Measurements from ENCODE around the gene ZFYVE9. TPM values are rescaled to one million over a fixed set of nuclear protein-coding genes. Genes with fewer than 3 reads are reported as not detected.
A peak's percentile ranks its signal among the peaks of the same experiment; 100 is the strongest.

ZFYVE9 gene
- total RNA-seq, 1 experiment from 2014 or later, result 19.6 TPM

- no peak for ATAC-seq
- H3K27ac Mint-ChIP-seq, result peak overlapping the region; percentile 17; the same call in 1 of the 2 replicates
- peaks cover 12% of the 10 kb centered on the region for H3K4me1 Mint-ChIP-seq
- H3K9me3 Mint-ChIP-seq, result no peaks in the 10 kb centered on the region; the same call in 1 of the 2 replicates
- peaks cover 3% of the 10 kb centered on the region; the same call in 1 of the 2 replicates for H3K36me3 Mint-ChIP-seq
- POLR2A ChIA-PET, result interaction anchor here (0.6 kb wide), 1 partner anchor 513 kb away, joined by 3 read pairs; no protein-coding TSS in a partner anchor
- TF ChIP-seq, protein P1, sequence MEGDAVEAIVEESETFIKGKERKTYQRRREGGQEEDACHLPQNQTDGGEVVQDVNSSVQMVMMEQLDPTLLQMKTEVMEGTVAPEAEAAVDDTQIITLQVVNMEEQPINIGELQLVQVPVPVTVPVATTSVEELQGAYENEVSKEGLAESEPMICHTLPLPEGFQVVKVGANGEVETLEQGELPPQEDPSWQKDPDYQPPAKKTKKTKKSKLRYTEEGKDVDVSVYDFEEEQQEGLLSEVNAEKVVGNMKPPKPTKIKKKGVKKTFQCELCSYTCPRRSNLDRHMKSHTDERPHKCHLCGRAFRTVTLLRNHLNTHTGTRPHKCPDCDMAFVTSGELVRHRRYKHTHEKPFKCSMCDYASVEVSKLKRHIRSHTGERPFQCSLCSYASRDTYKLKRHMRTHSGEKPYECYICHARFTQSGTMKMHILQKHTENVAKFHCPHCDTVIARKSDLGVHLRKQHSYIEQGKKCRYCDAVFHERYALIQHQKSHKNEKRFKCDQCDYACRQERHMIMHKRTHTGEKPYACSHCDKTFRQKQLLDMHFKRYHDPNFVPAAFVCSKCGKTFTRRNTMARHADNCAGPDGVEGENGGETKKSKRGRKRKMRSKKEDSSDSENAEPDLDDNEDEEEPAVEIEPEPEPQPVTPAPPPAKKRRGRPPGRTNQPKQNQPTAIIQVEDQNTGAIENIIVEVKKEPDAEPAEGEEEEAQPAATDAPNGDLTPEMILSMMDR (IDR thresholded peaks at IDR 0.05), result no peak
- TF ChIP-seq TP53 (CRISPR knock-in tag; IDR thresholded peaks at IDR 0.05) (no peak), CDX4 (CRISPR knock-in tag; IDR thresholded peaks at IDR 0.05; ENCODE audit: borderline replicate concordance) (no peak), MAX (CRISPR knock-in tag; IDR thresholded peaks at IDR 0.05) (no peak), ZNF281 (CRISPR knock-in tag; IDR thresholded peaks at IDR 0.05) (no peak), TEAD4 (CRISPR knock-in tag; IDR thresholded peaks at IDR 0.05) (no peak)
- TF ChIP-seq, protein P2, sequence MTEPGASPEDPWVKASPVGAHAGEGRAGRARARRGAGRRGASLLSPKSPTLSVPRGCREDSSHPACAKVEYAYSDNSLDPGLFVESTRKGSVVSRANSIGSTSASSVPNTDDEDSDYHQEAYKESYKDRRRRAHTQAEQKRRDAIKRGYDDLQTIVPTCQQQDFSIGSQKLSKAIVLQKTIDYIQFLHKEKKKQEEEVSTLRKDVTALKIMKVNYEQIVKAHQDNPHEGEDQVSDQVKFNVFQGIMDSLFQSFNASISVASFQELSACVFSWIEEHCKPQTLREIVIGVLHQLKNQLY (CRISPR knock-in tag; IDR thresholded peaks at IDR 0.05), result no peak
- TF ChIP-seq, protein P3, sequence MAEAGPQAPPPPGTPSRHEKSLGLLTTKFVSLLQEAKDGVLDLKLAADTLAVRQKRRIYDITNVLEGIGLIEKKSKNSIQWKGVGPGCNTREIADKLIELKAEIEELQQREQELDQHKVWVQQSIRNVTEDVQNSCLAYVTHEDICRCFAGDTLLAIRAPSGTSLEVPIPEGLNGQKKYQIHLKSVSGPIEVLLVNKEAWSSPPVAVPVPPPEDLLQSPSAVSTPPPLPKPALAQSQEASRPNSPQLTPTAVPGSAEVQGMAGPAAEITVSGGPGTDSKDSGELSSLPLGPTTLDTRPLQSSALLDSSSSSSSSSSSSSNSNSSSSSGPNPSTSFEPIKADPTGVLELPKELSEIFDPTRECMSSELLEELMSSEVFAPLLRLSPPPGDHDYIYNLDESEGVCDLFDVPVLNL (CRISPR knock-in tag; IDR thresholded peaks at IDR 0.05; ENCODE audit: borderline replicate concordance, low read depth), result no peak
- TF ChIP-seq, protein P4, sequence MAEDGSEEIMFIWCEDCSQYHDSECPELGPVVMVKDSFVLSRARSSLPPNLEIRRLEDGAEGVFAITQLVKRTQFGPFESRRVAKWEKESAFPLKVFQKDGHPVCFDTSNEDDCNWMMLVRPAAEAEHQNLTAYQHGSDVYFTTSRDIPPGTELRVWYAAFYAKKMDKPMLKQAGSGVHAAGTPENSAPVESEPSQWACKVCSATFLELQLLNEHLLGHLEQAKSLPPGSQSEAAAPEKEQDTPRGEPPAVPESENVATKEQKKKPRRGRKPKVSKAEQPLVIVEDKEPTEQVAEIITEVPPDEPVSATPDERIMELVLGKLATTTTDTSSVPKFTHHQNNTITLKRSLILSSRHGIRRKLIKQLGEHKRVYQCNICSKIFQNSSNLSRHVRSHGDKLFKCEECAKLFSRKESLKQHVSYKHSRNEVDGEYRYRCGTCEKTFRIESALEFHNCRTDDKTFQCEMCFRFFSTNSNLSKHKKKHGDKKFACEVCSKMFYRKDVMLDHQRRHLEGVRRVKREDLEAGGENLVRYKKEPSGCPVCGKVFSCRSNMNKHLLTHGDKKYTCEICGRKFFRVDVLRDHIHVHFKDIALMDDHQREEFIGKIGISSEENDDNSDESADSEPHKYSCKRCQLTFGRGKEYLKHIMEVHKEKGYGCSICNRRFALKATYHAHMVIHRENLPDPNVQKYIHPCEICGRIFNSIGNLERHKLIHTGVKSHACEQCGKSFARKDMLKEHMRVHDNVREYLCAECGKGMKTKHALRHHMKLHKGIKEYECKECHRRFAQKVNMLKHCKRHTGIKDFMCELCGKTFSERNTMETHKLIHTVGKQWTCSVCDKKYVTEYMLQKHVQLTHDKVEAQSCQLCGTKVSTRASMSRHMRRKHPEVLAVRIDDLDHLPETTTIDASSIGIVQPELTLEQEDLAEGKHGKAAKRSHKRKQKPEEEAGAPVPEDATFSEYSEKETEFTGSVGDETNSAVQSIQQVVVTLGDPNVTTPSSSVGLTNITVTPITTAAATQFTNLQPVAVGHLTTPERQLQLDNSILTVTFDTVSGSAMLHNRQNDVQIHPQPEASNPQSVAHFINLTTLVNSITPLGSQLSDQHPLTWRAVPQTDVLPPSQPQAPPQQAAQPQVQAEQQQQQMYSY (CRISPR knock-in tag; IDR thresholded peaks at IDR 0.05), result no peak
- DNase-seq (ENCODE audit: low spot score), result no peak
- no peaks in the 10 kb centered on the region for H3K27me3 Mint-ChIP-seq (ENCODE audit: low read depth)
- H3K4me3 Mint-ChIP-seq, result no peak overlapping the region
- CTCF ChIA-PET, result interaction anchor here (0.8 kb wide), 1 partner anchor 24 kb away, joined by 3 read pairs; no protein-coding TSS in a partner anchor
Measured at GRCh38 chr1:52325786-52326185, 183.9 kb downstream of the ZFYVE9 start.

GRCh38 chr1:52328615-52329014, 186.7 kb downstream of the ZFYVE9 start:
- Mint-ChIP-seq H3K4me3 (no peak overlapping the region), H3K27me3 (ENCODE audit: low read depth) (no peaks in the 10 kb centered on the region), H3K27ac (no peak overlapping the region), H3K4me1 (peaks cover 20% of the 10 kb centered on the region), H3K9me3 (no peaks in the 10 kb centered on the region), H3K36me3 (no peaks in the 10 kb centered on the region)
- DNase-seq (ENCODE audit: low spot score) (no peak), ATAC-seq (no peak)
- CTCF ChIA-PET, result interaction anchor here (0.7 kb wide), 1 partner anchor 198 kb away, joined by 3 read pairs; no protein-coding TSS in a partner anchor
- POLR2A ChIA-PET, result no interaction called here
- TF ChIP-seq, protein P5, sequence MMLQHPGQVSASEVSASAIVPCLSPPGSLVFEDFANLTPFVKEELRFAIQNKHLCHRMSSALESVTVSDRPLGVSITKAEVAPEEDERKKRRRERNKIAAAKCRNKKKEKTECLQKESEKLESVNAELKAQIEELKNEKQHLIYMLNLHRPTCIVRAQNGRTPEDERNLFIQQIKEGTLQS (CRISPR knock-in tag; conservative IDR thresholded peaks at IDR 0.05), result no peak
- TF ChIP-seq NFE2L1 (CRISPR knock-in tag; IDR thresholded peaks at IDR 0.05) (no peak), ZNF138 (CRISPR knock-in tag; conservative IDR thresholded peaks at IDR 0.05) (no peak), RELA (CRISPR knock-in tag; IDR thresholded peaks at IDR 0.05; ENCODE audit: borderline replicate concordance) (no peak), GTF2I (CRISPR knock-in tag; conservative IDR thresholded peaks at IDR 0.05) (no peak), ZSCAN18 (CRISPR knock-in tag; IDR thresholded peaks at IDR 0.05) (no peak), GRHL2 (CRISPR knock-in tag; IDR thresholded peaks at IDR 0.05; ENCODE audit: insufficient replicate concordance, severe bottlenecking) (no peak)
- TF ChIP-seq, protein P6, sequence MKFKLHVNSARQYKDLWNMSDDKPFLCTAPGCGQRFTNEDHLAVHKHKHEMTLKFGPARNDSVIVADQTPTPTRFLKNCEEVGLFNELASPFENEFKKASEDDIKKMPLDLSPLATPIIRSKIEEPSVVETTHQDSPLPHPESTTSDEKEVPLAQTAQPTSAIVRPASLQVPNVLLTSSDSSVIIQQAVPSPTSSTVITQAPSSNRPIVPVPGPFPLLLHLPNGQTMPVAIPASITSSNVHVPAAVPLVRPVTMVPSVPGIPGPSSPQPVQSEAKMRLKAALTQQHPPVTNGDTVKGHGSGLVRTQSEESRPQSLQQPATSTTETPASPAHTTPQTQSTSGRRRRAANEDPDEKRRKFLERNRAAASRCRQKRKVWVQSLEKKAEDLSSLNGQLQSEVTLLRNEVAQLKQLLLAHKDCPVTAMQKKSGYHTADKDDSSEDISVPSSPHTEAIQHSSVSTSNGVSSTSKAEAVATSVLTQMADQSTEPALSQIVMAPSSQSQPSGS (CRISPR knock-in tag; IDR thresholded peaks at IDR 0.05; ENCODE audit: borderline replicate concordance, low read depth), result no peak

Measured in WTC11 (cell line).